ENCODE results near the gene EPHB2.
"Not testable (repeated sequence)": the region's sequence is repeated elsewhere in the genome, so short reads cannot be mapped to it uniquely, and the experiment has no call there.

The EPHB2 gene

GRCh38 chr1:22824466-22824865 is 113.8 kb downstream of the EPHB2 start:
- no peak for DNase-seq

GRCh38 chr1:22824975-22825374 is 114.3 kb downstream of the EPHB2 start:
- no peak for DNase-seq

GRCh38 chr1:22825486-22826189 is 115.0 kb downstream of the EPHB2 start:
- DNase-seq = no peak

- DNase-seq = no peak
These were observed 116.3 kb downstream of the EPHB2 start for GRCh38 chr1:22826604-22827580.

- DNase-seq = no peak
These were observed 117.2 kb downstream of the EPHB2 start for GRCh38 chr1:22827666-22828483.

- no peak for DNase-seq
These were observed 118.1 kb downstream of the EPHB2 start for GRCh38 chr1:22828484-22829308.

- no peak for DNase-seq
These were observed 118.8 kb downstream of the EPHB2 start for GRCh38 chr1:22829309-22829989.

GRCh38 chr1:22830041-22830566 is 119.5 kb downstream of the EPHB2 start:
- DNase-seq = no peak

- DNase-seq = no peak
These were observed 120.2 kb downstream of the EPHB2 start for GRCh38 chr1:22830757-22831340.

GRCh38 chr1:22831729-22832413 is 121.2 kb downstream of the EPHB2 start:
- no peak for DNase-seq

GRCh38 chr1:22832414-22832786 is 121.8 kb downstream of the EPHB2 start:
- no peak for DNase-seq

- DNase-seq = no peak
These were observed 123.1 kb downstream of the EPHB2 start for GRCh38 chr1:22833699-22834098.

GRCh38 chr1:22834420-22834819 is 123.8 kb downstream of the EPHB2 start:
- not testable (repeated sequence) for DNase-seq

- DNase-seq = no peak
These were observed 125.1 kb downstream of the EPHB2 start for GRCh38 chr1:22835636-22836319.

- DNase-seq = no peak
These were observed 126.2 kb downstream of the EPHB2 start for GRCh38 chr1:22836850-22837249.

GRCh38 chr1:22837332-22837731 is 126.7 kb downstream of the EPHB2 start:
- no peak for DNase-seq

GRCh38 chr1:22838965-22839364 is 128.3 kb downstream of the EPHB2 start:
- no peak for DNase-seq

GRCh38 chr1:22839806-22840205 is 129.2 kb downstream of the EPHB2 start:
- no peak for DNase-seq

- no peak for DNase-seq
These were observed 130.5 kb downstream of the EPHB2 start for GRCh38 chr1:22841142-22841541.

- DNase-seq = no peak
These were observed 131.2 kb downstream of the EPHB2 start for GRCh38 chr1:22841860-22842281.
